HCT116 (cell line): Measurements from ENCODE around the gene NPIPA5. TPM values are rescaled to one million over a fixed set of nuclear protein-coding genes. Genes with fewer than 3 reads are reported as not detected.

ENCODE experiments used
- ATAC-seq: fragments of 200-7000 bp; cut with Tn5 transposase; 2 replicates; pipeline ENCODE4 v1.9.1; 2020; ENCODE audit warnings: mild to moderate bottlenecking, moderate library complexity
- BruUV-seq: library from RNA; stranded (reverse); fragments of 400-500 nt; replicated peaks from 2 replicates; lab custom pipeline; 2021; lab: Mats Ljungman, UMichigan
- CTCF ChIA-PET: fragments of 300-600 bp; sonication (Branson Sonifier 250); formaldehyde crosslinking; loops from one replicate; lab custom pipeline; 2021; ENCODE audit warnings: antibody characterized with exemption; lab: Charles Lee
- POLR2A ChIA-PET: fragments of 300-600, 350-600 bp; sonication (Branson Sonifier 250); formaldehyde crosslinking; loops from one replicate; lab custom pipeline; 2021; ENCODE audit warnings: antibody characterized with exemption; lab: Charles Lee
- RAD21 ChIA-PET, 2 experiments: fragments of 300-600 bp; sonication (Branson Sonifier 250); formaldehyde crosslinking; loops; one replicate each; lab custom pipeline; 2023; ENCODE audit warnings: low total read pairs in 2 of 2; ENCODE audit not compliant: uncharacterized antibody in 2 of 2, unreplicated experiment in 2 of 2, low non-redundant PET in 1 of 2; lab: Charles Lee
- DNase-seq: peaks from one replicate; pipeline ENCODE4 v3.0.0-alpha.2; 2010; ENCODE audit warnings: low read depth, low spot score
- H2AFZ ChIP-seq: fragments of 200-600 bp; shearing (Covaris generic), sonication (generic); 2 replicates; pipeline ENCODE4 v1.6.1; 2017; ENCODE audit warnings: low read depth, mixed run types, mixed read lengths, antibody characterized with exemption, low read length; ENCODE audit not compliant: poor library complexity, severe bottlenecking
- H3K27ac ChIP-seq: 2 replicates; pipeline ENCODE4 v1.5.1; 2012; ENCODE audit warnings: low read depth, low read length
- H3K27me3 ChIP-seq: fragments of 200-600 bp; sonication (generic); 2 replicates; pipeline ENCODE4 v1.6.1; 2016; ENCODE audit warnings: mixed run types, low read length, mixed read lengths; ENCODE audit not compliant: insufficient read depth
- H3K36me3 ChIP-seq, 2 experiments: fragments of 200-500 bp in 1 of 2; fragments of 200-600 bp in 1 of 2; sonication (Bioruptor generic) in 1 of 2; sonication (generic) in 1 of 2; 2 replicates each; pipeline versions ENCODE4 v1.5.1 to v1.6.1; 2014 to 2016; ENCODE audit warnings: low read length in 2 of 2, inconsistent platforms in 1 of 2, mixed read lengths in 1 of 2, mixed run types in 1 of 2; ENCODE audit not compliant: insufficient read depth in 2 of 2, control insufficient read depth in 1 of 2
- H3K4me1 ChIP-seq, 2 experiments: fragments of 200-600 bp in 1 of 2; sonication (generic) in 1 of 2; 2 replicates each; pipeline versions ENCODE4 v1.5.1 to v1.6.1; 2012 to 2017; ENCODE audit warnings: low read length in 2 of 2, inconsistent platforms in 1 of 2, mild to moderate bottlenecking in 1 of 2, mixed read lengths in 1 of 2, mixed run types in 1 of 2, moderate library complexity in 1 of 2; ENCODE audit not compliant: insufficient read depth in 2 of 2, control insufficient read depth in 1 of 2
- H3K4me2 ChIP-seq: fragments of 200-600 bp; sonication (generic); 2 replicates; pipeline ENCODE4 v1.6.1; 2017; ENCODE audit warnings: mixed run types, low read length, mixed read lengths
- H3K4me3 ChIP-seq, 2 experiments: fragments of 200-600 bp in 1 of 2; sonication (generic) in 1 of 2; replicated peaks in 1 of 2; 2 replicates each; pipeline ENCODE4 v1.5.1; 2011 to 2016; ENCODE audit warnings: low read length in 2 of 2, control low read depth in 1 of 2, low read depth in 1 of 2, mild to moderate bottlenecking in 1 of 2, mixed read lengths in 1 of 2, mixed run types in 1 of 2
- H3K79me2 ChIP-seq: fragments of 200-600 bp; sonication (generic); 2 replicates; pipeline ENCODE4 v1.6.1; 2017; ENCODE audit warnings: mild to moderate bottlenecking, mixed run types, low read length, moderate library complexity, mixed read lengths; ENCODE audit not compliant: insufficient read depth
- H3K9ac ChIP-seq: fragments of 200-600 bp; sonication (generic); 2 replicates; pipeline ENCODE4 v1.6.1; 2016; ENCODE audit warnings: low read length, mixed read lengths
- H3K9me2 ChIP-seq: fragments of 200-600 bp; sonication (generic), shearing (Covaris generic); 2 replicates; pipeline ENCODE4 v1.6.1; 2017; ENCODE audit warnings: mixed run types, mild to moderate bottlenecking, moderate library complexity; ENCODE audit not compliant: insufficient read depth
- H3K9me3 ChIP-seq, 2 experiments: fragments of 200-500 bp in 1 of 2; fragments of 200-600 bp in 1 of 2; sonication (Bioruptor generic) in 1 of 2; sonication (generic) in 1 of 2; 2 replicates each; pipeline ENCODE4 v1.6.1; 2014 to 2017; ENCODE audit warnings: low read length in 2 of 2, mixed read lengths in 2 of 2, inconsistent platforms in 1 of 2, low read depth in 1 of 2, mild to moderate bottlenecking in 1 of 2, mixed run types in 1 of 2, moderate library complexity in 1 of 2; ENCODE audit not compliant: control insufficient read depth in 1 of 2, insufficient read depth in 1 of 2
- H4K20me1 ChIP-seq: fragments of 200-600 bp; sonication (generic), shearing (Covaris generic); 2 replicates; pipeline ENCODE4 v1.6.1; 2017; ENCODE audit warnings: mixed run types, mild to moderate bottlenecking, moderate library complexity; ENCODE audit not compliant: insufficient read depth
- CBX3 ChIP-seq: IDR thresholded peaks from 2 replicates; pipeline ENCODE4 v1.6.1; 2012; ENCODE audit warnings: low read depth
- CTCF ChIP-seq, 3 experiments: fragments of 200-600 bp in 1 of 3; sonication (generic) in 1 of 3; IDR thresholded peaks in 2 of 3; conservative IDR thresholded peaks in 1 of 3; 2 replicates each; pipeline ENCODE4 v1.5.1; 2012 to 2017; ENCODE audit warnings: low read depth in 2 of 3, low read length in 2 of 3, antibody characterized with exemption in 1 of 3, borderline replicate concordance in 1 of 3, control low read depth in 1 of 3, mild to moderate bottlenecking in 1 of 3, mixed read lengths in 1 of 3, mixed run types in 1 of 3, moderate library complexity in 1 of 3; ENCODE audit not compliant: insufficient read depth in 1 of 3
- EGR1 ChIP-seq: IDR thresholded peaks from 2 replicates; pipeline ENCODE4 v1.6.1; 2012; ENCODE audit warnings: low read depth
- ELF1 ChIP-seq: IDR thresholded peaks from 2 replicates; pipeline ENCODE4 v1.6.1; 2012; ENCODE audit warnings: low read depth, borderline replicate concordance
- EZH2 ChIP-seq: fragments of 200-600 bp; sonication (generic); IDR thresholded peaks from 2 replicates; pipeline ENCODE4 v1.6.1; 2017; ENCODE audit warnings: antibody characterized with exemption, mixed run types
- EZH2phosphoT487 ChIP-seq: fragments of 200-600 bp; IDR thresholded peaks from 2 replicates; pipeline ENCODE4 v1.6.1; 2018; ENCODE audit warnings: antibody characterized with exemption, borderline replicate concordance
- FOSL1 ChIP-seq: IDR thresholded peaks from 2 replicates; pipeline ENCODE4 v1.6.1; 2012; ENCODE audit warnings: low read depth
- JUND ChIP-seq: IDR thresholded peaks from 2 replicates; pipeline ENCODE4 v1.6.1; 2012
- MAX ChIP-seq: IDR thresholded peaks from 2 replicates; pipeline ENCODE4 v1.6.1; 2012
- POLR2A ChIP-seq: IDR thresholded peaks from 2 replicates; pipeline ENCODE4 v1.7.0; 2011; ENCODE audit warnings: borderline replicate concordance; ENCODE audit not compliant: insufficient read depth, insufficient read length; ENCODE audit errors: extremely low read depth
- POLR2AphosphoS5 ChIP-seq: IDR thresholded peaks from 2 replicates; pipeline ENCODE4 v1.6.1; 2011; ENCODE audit warnings: mild to moderate bottlenecking, low read depth, low read length, moderate library complexity
- REST ChIP-seq: IDR thresholded peaks from 2 replicates; pipeline ENCODE4 v1.6.1; 2012; ENCODE audit warnings: low read depth
- SP1 ChIP-seq: IDR thresholded peaks from 2 replicates; pipeline ENCODE4 v1.6.1; 2012; ENCODE audit warnings: low read depth
- SRF ChIP-seq: IDR thresholded peaks from 2 replicates; pipeline ENCODE4 v1.6.1; 2012; ENCODE audit warnings: low read depth
- TCF7L2 ChIP-seq: IDR thresholded peaks from 2 replicates; pipeline ENCODE4 v1.7.0; 2011; ENCODE audit warnings: borderline replicate concordance, inconsistent platforms; ENCODE audit not compliant: insufficient read depth, insufficient read length; ENCODE audit errors: extremely low read depth
- YY1 ChIP-seq: IDR thresholded peaks from 2 replicates; pipeline ENCODE4 v1.6.1; 2011; ENCODE audit warnings: low read length, low read depth, moderate library complexity, mild to moderate bottlenecking; ENCODE audit not compliant: insufficient replicate concordance; ENCODE audit errors: extremely low read depth
- ZBTB33 ChIP-seq: IDR thresholded peaks from 2 replicates; pipeline ENCODE4 v1.6.1; 2011; ENCODE audit warnings: mild to moderate bottlenecking, low read length, moderate library complexity; ENCODE audit not compliant: insufficient replicate concordance; ENCODE audit errors: extremely low read depth
- ZFX ChIP-seq: fragments of 450-650 bp; IDR thresholded peaks from 2 replicates; pipeline ENCODE4 v1.6.1; 2017
- ZNF274 ChIP-seq: fragments of 200-500 bp; sonication (Bioruptor generic); IDR thresholded peaks from 2 replicates; pipeline ENCODE4 v1.6.1; 2014; ENCODE audit warnings: mild to moderate bottlenecking, low read depth, low read length, inconsistent platforms
- intact Hi-C: fragments of 100-400 bp; cut with micrococcal nuclease; formaldehyde crosslinking; loops from 2 replicates; pipeline ENCODE4 v1.10.0; 2022
- total RNA-seq: library from RNA; stranded (reverse); gene quantifications from one replicate; pipeline ENCODE4 v1.2.1, GENCODE V29; 2021; ENCODE audit not compliant: unreplicated experiment

Gene NPIPA5
- total RNA-seq, 1 experiment from 2014 or later = 9.3 TPM

- POLR2A ChIA-PET = no interaction called here
Measured at GRCh38 chr16:15398618-15399316, 20.7 kb upstream of the NPIPA5 start.

More at GRCh38 chr16:15398618-15399316, 20.7 kb upstream of the NPIPA5 start:
- no peak for DNase-seq
- Histone ChIP-seq H3K4me3 (no peak overlapping the region), H3K9ac (no peak overlapping the region), H3K27me3 (no peaks in the 10 kb centered on the region), H3K9me2 (no peaks in the 10 kb centered on the region), H4K20me1 (no peaks in the 10 kb centered on the region), H3K4me1 (no peaks in the 10 kb centered on the region), H3K79me2 (no peaks in the 10 kb centered on the region), H2AFZ (no peak overlapping the region), H3K4me2 (no peak overlapping the region), H3K9me3 (no peaks in the 10 kb centered on the region), H3K36me3 (no peaks in the 10 kb centered on the region), H3K27ac (no peak overlapping the region)
- no TSS peak for BruUV-seq
- ChIA-PET RAD21 (no interaction called here), CTCF (no interaction called here)
- intact Hi-C loops = no loop called here
- ATAC-seq = no peak
- TF ChIP-seq ELF1 = no peak
- TF ChIP-seq MAX = no peak
- no peak for TF ChIP-seq ZBTB33
- TF ChIP-seq EZH2 = no peak
- no peak for TF ChIP-seq TCF7L2
- TF ChIP-seq YY1 = no peak
- TF ChIP-seq POLR2AphosphoS5 = no peak
- TF ChIP-seq POLR2A = no peak
- no peak for TF ChIP-seq ZNF274
- TF ChIP-seq REST = no peak
- TF ChIP-seq EZH2phosphoT487 = no peak
- TF ChIP-seq SP1 = no peak
- TF ChIP-seq CBX3 = no peak
- no peak for TF ChIP-seq JUND
- TF ChIP-seq SRF = no peak
- TF ChIP-seq CTCF (IDR thresholded peaks at IDR 0.05 in 2 of 3, conservative IDR thresholded peaks at IDR 0.05 in 1 of 3; ENCODE audit: borderline replicate concordance in 1 of 3, insufficient read depth in 1 of 3, low read depth in 2 of 3, low read length in 2 of 3) = no peak
- no peak for TF ChIP-seq ZFX
- TF ChIP-seq FOSL1 = no peak
- no peak for TF ChIP-seq EGR1
